Ramos (cell line): Measurements from ENCODE around the gene CRYBG1.

Experiments
- in situ Hi-C: fragments of 300-500 bp; cut with MboI; formaldehyde crosslinking; loops from one replicate; pipeline ENCODE4 v1.14.3; 2022; ENCODE audit warnings: low sequenced_read_pairs; ENCODE audit not compliant: unreplicated experiment

CRYBG1 gene, protein sequence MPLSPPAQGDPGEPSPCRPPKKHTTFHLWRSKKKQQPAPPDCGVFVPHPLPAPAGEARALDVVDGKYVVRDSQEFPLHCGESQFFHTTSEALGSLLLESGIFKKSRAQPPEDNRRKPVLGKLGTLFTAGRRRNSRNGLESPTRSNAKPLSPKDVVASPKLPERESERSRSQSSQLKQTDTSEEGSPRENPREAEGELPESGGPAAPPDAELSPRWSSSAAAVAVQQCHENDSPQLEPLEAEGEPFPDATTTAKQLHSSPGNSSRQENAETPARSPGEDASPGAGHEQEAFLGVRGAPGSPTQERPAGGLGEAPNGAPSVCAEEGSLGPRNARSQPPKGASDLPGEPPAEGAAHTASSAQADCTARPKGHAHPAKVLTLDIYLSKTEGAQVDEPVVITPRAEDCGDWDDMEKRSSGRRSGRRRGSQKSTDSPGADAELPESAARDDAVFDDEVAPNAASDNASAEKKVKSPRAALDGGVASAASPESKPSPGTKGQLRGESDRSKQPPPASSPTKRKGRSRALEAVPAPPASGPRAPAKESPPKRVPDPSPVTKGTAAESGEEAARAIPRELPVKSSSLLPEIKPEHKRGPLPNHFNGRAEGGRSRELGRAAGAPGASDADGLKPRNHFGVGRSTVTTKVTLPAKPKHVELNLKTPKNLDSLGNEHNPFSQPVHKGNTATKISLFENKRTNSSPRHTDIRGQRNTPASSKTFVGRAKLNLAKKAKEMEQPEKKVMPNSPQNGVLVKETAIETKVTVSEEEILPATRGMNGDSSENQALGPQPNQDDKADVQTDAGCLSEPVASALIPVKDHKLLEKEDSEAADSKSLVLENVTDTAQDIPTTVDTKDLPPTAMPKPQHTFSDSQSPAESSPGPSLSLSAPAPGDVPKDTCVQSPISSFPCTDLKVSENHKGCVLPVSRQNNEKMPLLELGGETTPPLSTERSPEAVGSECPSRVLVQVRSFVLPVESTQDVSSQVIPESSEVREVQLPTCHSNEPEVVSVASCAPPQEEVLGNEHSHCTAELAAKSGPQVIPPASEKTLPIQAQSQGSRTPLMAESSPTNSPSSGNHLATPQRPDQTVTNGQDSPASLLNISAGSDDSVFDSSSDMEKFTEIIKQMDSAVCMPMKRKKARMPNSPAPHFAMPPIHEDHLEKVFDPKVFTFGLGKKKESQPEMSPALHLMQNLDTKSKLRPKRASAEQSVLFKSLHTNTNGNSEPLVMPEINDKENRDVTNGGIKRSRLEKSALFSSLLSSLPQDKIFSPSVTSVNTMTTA (N-terminal part only)

DNA sequence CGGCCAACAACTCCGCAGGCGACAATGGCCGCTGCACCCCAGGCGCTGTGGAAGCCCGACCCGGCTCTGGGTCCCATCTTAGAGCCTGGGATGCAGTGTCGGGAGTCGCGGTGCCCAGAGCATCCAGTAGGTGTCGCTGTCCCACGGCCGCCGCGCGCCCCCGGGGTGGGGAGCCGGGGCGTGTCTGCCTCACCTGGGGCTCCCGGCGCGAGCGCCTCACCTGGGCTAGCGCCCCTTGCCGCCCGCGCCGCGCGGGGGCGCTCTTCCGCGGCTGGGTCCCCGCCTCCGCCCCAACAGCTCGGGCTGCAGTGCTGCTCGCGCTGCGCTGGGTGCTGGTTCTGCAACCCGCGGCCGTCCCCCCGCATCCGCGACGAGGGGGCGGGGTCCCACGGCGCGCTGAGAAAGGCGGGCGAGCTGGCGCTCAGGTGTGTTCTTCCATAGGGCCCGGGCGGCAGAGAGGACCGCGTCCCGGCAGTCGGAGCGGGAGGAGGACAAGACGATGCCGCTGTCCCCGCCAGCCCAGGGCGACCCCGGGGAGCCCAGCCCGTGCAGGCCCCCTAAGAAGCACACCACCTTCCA lies at the start of gene CRYBG1:
Gene CRYBG1, plus strand, starts transcription at position 308 of the 579 bp plus-strand sequence. Its CDS starts 192 bp downstream, at position 500.
- in situ Hi-C loops = no loop called here

DNA sequence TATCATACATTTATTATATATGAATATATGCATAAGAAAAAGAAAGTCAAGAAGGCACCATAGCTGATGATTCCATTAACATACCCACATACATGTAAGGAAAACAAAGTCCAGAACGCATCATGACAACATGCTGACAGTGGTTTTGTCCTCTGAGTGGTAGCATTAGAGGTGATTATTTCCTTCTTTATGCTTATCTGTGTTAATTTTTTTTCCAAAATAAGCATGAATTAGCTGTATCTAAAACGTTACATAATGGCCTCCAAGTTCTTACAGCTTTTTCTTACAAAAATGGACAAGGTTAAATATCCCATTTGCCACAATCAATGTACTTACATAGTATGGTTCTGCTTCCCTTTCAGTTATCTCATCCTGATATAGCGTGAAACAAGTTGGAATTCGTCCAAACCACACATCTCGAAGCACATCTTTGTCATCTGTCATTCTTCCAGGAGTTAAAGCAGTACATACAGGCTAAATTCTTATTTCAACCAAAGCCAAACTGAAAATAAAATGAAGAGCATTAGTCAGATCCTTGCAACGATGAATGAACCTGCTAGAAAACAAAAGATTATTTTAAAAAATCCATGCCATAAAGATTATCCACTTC lies 44.6 kb upstream of the CRYBG1 start:
- in situ Hi-C loops = no loop called here

DNA sequence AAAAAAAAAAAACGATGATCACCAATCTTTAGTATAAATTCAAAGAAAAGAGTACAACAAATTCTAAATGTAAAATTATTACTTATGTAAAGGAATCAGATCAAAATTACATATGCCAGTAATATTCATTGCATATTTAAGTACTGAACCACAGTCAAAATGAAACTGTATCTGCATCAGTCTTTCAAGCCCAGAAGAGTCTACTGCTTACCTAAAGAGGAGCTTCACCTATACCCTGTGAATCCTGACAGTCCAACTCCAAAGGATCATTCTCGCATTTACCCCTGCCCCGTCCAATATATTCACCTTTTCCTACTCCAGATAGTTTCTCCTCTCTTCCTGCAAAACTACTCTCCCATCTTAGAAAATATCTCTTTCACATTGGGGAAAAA lies 44.1 kb upstream of the CRYBG1 start:
- in situ Hi-C loops = no loop called here

DNA sequence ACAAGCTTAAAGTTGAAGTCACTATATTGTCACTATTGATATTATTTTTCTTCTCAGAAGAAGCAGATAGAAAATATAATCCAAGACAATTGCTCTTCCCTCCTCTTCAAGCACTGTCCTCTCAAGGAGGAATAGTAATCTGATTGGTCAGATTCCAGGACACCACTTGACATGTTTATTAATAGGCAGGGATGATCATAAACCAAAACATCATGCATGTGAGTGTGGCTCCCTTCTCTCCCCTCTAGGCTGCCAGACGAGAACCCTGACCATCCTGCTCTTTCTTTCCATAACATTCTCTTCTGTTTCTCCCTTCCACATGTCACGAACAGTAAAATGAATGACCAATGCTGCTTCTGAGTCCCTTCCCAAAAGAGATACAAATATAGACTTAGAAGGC lies 42.5 kb upstream of the CRYBG1 start:
- in situ Hi-C loops = no loop called here

DNA sequence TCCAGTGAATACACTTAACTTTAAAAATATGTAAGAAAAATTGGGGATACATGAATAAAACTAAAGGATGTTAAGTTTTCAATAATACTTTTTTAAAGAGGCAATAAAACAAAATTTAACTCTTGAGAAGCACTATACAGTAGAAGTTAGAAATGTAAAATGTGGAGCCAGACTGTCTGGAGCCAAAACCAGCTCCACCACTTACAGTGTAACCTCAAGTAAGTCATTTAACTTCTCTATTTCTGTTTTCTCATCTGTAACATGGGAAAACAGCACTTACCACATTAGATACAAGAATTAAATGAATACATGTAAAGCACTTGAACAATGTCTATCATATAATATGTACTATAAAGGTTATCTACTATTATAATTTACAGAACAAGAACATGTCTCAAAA lies 41.7 kb upstream of the CRYBG1 start:
- in situ Hi-C loops = no loop called here

DNA sequence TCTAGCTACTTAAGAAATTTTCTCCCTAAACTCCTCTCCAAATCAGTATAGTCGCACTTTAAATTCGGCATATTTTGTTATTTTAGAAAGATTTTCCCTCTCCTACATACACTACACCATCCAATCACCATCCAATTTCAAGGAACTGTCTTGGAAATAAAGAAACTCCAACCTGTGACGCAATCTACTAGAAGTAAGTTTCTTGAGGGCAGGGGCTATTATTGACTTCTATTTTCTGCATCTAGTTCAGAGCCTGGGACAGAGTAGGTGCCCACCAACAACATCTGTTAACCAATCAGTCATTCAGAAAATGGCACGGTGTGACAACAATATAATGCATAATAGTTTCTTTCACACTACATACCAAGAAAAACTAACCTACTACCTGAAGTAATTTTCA lies 38.6 kb upstream of the CRYBG1 start:
- in situ Hi-C loops = no loop called here

DNA sequence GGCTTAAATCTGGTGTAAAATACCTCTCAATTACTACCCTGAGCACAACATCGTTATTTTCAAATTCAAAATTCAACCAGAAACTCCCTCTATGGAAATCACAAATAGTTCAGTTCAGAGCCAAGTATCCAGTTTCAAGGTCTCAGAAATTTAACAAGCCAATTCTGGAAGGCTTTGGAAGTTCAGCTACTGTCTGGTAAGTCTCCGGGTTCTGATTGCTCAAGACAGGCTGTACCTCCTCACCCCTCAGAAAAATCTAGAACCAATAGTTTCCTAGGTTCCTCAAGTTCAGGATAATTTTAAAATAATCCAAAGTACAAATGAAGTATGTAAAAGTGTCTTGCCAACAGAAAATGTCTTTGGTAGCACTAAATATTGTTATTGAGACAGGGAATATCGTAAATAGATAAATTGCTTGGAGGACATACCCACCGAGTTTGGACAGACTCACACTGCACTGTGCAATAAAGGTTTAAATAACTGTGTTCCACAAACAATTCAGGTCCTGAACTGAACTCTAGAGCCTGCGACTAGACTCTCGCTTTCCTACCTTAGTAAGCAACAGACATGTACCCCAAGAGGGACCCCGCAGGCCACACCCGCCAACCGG lies 35.7 kb upstream of the CRYBG1 start:
- in situ Hi-C loops = loop anchor here (25.0 kb wide), 1 partner anchor 112 kb away; no protein-coding TSS in a partner anchor

DNA sequence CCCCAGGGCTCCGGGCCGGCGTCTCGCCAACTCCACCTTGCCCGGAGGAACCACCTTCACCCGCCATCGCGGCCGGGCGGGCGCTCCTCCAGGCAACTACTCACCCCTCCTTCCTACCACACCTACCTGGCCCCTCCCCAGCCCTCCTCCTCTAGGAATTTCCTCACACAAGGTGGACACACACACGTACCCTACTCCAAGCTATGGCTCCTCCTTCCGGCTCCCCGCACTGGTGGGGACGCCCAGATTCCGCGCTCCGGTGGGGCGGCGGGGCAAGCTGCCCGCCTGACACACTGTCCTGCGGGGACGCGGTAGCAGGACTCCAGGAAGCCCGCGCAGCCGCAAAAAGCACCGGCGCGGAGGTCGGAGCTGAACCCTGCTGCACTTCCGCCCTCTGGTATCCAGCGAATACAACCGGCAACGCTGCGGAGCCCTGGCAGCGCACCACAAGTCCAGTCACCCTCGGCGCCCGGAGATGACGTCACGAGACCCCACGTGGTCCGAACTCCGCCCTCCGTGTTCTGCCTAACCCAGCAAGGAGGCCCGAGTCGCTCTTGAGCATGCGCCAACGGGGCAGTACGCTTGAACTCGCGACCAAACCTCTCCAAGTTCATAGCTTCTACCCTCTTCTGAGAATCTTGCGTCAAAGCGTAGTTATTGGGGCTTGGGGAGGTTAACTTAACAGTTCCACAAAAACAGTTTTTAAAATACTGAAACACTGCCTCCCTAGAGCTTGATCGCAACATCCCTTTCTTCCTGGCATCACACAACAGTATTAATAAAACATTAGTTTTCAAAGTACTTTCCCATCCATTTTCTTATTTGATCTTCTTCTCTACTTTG lies 35.0 kb upstream of the CRYBG1 start, which contains the start of gene ATG5:
Gene ATG5, minus strand, starts transcription at position 425 of the 843 bp plus-strand sequence. CDS start 9,552 bp downstream, outside the sequence.
- in situ Hi-C loops = loop anchor here (25.0 kb wide), 1 partner anchor 112 kb away; no protein-coding TSS in a partner anchor

DNA sequence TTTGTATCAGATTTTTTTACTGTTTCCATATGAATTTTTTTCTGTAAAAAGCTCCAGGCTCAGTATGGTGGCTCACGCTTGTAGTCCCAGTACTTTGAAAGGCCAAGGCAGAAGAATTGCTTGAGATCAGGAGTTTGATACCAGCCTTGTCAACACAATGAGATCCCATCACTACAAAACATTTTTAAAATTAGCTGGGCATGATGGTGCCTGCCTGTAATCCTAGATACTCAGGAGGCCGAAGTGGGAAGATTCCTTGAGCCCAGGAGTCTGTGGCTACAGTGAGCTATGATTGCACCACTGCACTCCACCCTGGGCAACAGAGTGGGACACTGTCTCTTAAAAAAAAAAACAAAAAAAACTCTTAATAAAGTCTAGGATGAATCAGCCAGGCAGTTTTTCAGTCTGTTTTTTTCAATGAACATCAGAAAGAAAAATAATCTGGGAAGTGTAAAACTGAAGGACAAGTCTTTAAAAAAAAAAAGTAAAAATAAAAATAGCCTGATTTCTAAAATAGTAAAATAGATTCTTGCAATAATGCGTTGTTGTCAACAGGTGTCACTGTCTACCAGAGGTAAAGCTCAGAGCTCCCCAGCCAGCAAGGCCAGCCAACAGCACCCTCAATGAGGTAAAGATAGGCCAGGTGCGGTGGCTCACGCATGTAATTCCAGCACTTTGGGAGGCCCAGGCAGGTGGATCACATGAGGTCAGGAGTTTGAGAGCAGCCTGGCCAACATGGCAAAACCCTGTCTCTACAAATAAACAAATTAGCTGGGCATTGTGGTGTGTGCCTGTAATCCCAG lies 25.7 kb upstream of the CRYBG1 start:
- in situ Hi-C loops = loop anchor here (10.0 to 25.0 kb wide), 2 partner anchors 102 to 230 kb away; no protein-coding TSS in a partner anchor

DNA sequence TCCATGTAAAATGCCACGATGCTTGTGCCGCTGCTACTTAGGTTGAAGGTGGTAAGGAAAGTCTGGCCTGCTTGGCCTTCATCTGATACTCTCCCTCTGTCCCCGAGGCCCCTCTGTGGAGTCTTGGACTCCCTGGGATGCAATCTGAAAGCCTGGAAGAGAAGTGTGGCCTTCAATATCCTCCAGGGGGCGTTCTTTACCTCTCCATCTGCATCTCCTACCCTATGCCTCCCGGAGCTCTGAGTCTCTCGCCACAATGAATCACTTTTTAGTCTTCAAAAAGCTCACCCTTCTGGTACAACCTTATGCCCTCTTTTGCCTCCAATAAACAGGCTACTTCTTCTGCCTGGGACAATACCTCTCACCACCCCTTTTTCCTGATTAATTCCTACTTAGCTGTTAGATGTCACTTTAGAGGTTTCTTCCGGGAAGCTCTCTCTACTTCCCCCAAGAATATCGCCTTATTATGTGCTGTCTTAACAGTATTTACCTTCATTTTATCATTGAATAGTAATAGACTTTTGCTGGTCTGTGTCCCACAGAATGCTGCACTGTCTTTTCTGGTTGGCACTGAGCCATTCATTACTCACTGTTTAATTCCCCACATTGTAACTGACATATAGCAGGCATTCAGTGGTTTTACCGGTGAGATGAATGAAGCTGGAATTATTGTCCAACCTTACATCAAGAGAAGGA lies 21.0 kb upstream of the CRYBG1 start:
- in situ Hi-C loops = loop anchor here (10.0 to 25.0 kb wide), 3 partner anchors 98 to 655 kb away; no protein-coding TSS in a partner anchor

DNA sequence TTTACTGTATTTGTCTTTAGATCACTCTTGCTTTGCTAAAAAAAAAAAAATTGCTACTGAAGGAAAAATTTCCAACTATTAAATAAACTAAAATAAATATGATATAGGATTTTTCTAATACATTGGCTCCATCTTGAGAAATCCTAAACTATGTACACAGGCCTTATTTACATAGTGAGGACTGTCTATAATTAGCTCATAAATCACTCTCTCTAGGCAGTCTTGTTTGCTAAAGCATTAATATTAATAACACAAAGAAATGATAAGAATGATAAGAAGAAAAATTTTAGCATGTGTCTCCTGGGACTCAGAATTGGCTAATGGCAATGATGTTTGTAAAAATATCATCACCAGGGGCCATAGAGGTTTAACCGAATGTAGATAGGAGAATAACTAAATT lies 13.3 kb upstream of the CRYBG1 start:
- in situ Hi-C loops = loop anchor here (10.0 to 25.0 kb wide), 2 partner anchors 90 to 648 kb away; no protein-coding TSS in a partner anchor

DNA sequence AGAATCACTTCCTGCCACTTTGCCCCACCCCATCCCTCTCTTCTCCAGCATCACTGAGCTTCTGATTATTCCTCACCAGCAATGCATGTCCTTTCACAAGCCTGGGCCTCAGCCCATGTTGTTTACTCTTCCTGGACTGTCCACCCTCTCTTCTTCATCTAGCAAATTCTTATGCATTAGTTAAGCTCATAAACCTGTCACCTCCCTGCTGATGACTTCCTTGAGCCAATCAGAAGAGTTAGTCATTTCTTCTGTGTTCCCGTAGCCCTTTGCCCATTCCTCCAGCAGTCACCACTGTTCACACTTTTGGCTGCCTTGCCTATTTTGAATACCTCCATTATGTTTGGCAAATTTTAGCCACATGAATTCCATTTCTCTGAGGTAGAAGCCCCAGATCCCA lies 4.1 kb upstream of the CRYBG1 start:
- in situ Hi-C loops = loop anchor here (10.0 kb wide), 1 partner anchor 218 kb away; no protein-coding TSS in a partner anchor

DNA sequence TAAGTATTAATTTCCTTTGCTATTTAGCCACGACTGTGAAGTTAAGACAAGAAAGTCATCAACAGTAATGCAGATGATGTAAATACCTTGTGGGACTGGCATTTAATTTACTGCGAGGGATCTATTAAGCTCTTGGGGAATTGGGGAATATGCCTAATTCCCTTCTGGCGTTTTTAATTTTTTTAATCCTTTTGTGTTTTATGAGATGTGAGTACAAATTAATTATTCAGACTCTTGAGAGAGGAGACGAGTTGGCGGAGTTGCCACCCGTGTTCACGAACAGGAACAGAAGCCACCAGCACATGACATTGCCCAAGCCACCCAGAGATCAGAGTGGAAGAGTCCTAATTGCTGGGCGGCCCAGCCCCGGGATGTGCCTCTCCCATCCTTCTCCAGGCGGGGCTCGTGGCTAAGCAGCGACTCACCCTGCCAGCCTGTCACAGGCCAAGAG lies 533 bp upstream of the CRYBG1 start:
- in situ Hi-C loops = loop anchor here (10.0 kb wide), 1 partner anchor 215 kb away; no protein-coding TSS in a partner anchor

DNA sequence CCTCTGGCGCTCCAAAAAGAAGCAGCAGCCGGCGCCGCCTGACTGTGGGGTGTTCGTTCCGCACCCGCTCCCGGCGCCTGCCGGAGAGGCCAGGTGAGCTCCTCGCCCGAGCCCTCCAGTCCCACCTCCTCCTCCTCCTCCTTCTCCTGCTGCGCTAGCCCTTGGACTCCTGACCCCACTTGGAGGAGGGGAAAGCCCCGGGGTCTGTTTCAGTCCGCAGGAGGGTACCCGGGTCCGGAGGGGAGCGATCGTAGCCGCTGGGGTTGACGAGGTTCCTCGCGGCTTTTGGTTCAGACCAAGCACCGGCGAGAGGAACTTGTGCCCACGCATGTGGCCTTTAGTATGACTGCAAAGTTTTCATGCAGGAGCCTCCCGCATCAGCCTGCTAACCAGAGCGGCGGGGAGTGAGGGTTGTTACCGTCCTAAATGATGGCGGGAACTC lies 493 bp downstream of the CRYBG1 start:
- in situ Hi-C loops = no loop called here

DNA sequence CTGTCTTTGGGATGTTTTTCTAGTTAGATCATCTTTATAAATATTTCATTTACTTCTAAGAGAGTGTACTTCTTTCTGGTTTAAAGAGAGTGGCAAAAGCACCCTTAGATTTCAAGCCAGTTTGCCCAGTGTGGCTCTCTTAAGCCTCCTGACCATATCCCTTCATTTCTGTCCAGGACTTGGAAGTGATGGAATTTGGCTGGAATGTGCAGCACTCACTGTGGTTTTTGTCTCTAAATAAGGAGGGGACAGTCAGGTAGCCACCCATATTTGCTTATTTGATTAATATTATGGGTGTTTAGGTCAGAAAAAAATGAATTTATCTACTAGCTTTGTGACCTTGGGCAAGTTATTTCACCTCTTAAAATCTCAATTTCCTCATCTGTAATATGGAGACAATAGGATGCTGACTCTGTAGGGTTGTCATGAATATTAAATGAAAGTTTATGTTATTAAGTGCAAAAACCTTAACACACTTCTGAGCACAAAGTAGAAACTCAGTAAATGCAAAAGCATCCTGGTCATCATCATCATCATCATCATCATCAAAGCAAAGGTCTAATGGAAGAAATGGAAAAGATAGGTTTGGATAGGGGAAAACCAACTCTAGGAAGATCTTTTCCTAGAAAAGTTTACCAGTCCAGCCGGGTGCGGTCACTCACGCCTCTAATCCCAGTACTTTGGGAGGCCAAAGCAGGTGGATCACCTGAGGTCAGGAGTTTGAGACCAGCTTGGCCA lies 3.1 kb downstream of the CRYBG1 start:
- in situ Hi-C loops = no loop called here

DNA sequence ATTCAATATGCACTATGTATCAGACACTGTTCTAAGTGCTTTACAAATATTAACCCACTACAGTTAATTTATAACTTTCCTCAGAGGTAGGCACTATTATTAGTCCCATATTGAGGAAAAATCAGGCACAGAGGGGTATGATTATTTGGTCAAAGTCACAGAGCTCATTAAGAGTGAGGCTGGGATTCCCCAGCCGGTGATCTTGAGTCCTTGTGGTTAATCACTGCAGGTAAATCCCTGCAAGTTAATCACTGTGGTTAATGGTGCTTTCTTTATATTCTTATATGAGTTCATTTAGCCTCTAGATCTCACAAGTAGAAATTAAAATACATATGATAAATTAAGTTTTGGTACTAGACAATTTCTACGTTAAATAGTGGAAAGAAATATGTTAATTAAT lies 9.2 kb downstream of the CRYBG1 start:
- in situ Hi-C loops = no loop called here
